GM12892 (cell line): Measurements from ENCODE around the gene TNP1.

Experiments used
- POLR2AphosphoS5 ChIP-seq: IDR thresholded peaks from 2 replicates; pipeline ENCODE4 v1.6.1; 2011; ENCODE audit warnings: low read depth, low read length, control low read depth
- TAF1 ChIP-seq: IDR thresholded peaks from 2 replicates; pipeline ENCODE4 v1.6.1; 2011; ENCODE audit warnings: low read depth, mild to moderate bottlenecking, control low read depth, low read length, borderline replicate concordance

DNA sequence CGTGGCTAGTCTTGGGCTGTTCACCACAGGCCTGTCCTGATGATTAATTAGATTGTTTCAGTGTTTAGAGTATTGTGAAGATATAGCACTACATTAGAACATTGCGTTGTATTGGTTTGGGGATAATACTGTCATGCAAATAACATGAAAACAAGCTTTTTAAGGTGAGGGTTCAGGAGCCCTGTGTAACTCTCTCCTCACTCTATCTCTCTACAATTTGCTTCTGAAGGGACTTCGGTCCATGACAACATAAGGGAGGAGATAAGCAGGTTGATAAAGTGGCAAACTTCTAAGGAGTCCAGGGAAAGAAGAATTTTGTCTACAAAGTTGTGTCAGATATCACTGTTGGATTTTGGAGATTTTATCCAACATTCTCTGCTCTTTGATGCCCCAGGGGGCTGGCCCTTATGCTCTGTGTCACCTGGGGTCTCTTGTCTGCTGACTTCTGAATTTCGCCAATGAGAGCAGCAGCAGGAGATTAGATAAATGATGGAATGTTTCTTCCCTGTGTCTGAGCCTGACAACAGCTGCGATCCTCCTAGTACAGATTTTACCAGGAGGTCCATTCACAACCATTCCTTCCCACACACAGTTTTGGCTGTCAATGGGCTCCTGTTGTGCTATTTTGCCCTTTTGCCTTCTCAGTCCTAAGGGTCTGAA lies 3.3 kb downstream of the TNP1 start:
- no peak for TF ChIP-seq POLR2AphosphoS5
- no peak for TF ChIP-seq TAF1
